Mammary epithelial cell (primary cell): ENCODE measurements around the gene SH2D3A.

Experiments used
- EZH2 ChIP-seq: IDR thresholded peaks from 2 replicates; pipeline ENCODE4 v1.6.1; 2012; ENCODE audit warnings: low read length, inconsistent platforms, borderline replicate concordance
- TF ChIP-seq, protein P1 (sequence below), 2 donors: IDR thresholded peaks in 1 of 2; conservative IDR thresholded peaks in 1 of 2; 2 replicates each; pipeline ENCODE4 v1.5.1; 2011 to 2012; ENCODE audit warnings: inconsistent platforms in 2 of 2, low read length in 2 of 2, mild to moderate bottlenecking in 2 of 2, control low read depth in 1 of 2, low read depth in 1 of 2; ENCODE audit not compliant: insufficient read depth in 1 of 2; ENCODE audit errors: extremely low read depth in 1 of 2

DNA sequence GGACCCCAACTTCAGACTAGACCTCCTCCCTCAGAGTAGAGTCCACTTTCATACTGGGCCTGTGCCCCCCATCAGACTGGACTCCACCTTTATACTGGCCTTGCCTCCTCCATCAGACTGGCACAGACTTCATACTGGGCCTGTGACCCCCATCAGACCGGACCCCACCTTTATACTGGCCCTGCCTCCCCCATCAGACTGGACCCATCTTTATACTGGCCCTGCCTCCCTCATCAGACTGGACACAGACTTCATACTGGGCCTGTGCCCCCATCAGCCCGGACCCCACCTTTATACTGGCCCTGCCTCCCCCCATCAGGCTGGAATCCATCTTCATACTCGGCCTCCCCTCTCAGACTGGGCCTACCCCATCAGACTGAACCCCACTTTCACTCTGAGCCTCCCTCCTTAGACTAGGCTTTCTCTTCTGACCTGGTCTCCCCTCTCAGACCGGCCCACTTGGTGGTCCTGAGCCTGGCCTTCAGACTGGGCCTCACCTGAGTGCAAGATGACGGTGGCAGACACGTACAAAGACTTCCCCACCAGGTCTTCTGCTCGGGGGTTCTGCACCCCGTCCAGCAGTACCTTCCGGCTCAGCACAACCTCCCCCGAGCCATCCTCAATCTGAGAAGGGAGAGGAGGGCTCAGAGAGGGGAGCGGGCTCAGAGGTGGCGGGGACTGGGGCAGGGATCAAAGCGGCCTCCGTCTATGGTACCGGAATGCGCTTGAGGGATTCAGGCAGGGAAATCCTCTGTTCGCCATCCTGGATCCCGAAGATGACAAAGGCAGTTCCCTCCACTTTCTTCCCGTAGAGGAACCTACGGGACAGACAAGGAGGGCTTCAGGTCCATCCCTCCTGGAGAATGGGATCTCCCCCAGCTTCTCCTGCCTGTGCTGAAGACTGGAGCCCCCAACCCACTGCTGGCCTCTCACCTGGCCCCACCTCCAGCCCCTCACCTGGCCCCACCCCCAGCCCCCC, 54.3 kb downstream of the SH2D3A start:
- TF ChIP-seq, protein P1, sequence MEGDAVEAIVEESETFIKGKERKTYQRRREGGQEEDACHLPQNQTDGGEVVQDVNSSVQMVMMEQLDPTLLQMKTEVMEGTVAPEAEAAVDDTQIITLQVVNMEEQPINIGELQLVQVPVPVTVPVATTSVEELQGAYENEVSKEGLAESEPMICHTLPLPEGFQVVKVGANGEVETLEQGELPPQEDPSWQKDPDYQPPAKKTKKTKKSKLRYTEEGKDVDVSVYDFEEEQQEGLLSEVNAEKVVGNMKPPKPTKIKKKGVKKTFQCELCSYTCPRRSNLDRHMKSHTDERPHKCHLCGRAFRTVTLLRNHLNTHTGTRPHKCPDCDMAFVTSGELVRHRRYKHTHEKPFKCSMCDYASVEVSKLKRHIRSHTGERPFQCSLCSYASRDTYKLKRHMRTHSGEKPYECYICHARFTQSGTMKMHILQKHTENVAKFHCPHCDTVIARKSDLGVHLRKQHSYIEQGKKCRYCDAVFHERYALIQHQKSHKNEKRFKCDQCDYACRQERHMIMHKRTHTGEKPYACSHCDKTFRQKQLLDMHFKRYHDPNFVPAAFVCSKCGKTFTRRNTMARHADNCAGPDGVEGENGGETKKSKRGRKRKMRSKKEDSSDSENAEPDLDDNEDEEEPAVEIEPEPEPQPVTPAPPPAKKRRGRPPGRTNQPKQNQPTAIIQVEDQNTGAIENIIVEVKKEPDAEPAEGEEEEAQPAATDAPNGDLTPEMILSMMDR (conservative IDR thresholded peaks at IDR 0.05 in 1 of 2, IDR thresholded peaks at IDR 0.05 in 1 of 2; ENCODE audit: extremely low read depth in 1 of 2, insufficient read depth in 1 of 2, low read depth in 1 of 2, low read length in 2 of 2) = no peak
- TF ChIP-seq EZH2 = no peak
